ENCODE measurements around the gene TBC1D14.

DNA sequence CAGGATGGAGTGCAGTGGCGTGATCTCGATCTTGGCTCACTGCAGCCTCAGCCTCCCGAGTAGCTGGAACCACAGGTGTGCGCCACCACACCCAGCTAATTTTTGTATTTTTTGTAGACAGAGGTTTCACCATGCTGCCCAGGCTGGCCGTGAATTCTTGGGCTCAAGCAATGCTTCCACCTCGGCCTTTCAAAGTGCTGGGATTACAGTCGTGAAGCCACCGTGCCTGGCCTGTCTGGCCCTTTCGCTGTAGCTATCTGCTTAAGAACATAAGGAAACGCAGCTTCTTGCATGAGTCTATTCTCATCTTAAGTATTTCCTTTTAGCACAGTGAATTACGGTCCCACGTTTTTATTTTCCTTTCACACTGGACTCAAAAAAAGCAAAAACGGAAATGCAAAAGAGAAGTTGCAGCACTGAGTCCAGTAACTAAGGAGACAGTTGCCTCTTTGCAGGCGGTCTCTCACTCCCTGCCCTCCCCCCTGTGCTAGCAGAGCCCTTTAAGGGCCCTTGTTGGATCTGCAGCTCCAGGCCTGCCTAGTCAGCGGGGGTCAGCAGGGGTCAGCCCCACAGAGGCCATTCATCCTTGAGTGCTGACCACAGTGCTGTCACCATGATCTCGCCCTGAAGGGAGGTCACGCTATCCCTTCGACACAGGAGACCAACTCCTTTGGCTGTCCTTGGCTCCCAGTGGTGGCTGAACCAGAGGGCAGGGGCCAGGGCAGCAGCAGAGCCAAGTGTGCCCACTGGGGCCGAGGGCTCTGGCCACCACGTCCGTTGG lies 21.8 kb upstream of the TBC1D14 start:
- TF ChIP-seq ZNF8 (CRISPR knock-in tag; IDR thresholded peaks at IDR 0.05) = no peak
- no peak for TF ChIP-seq PATZ1 (CRISPR knock-in tag; IDR thresholded peaks at IDR 0.05; ENCODE audit: borderline replicate concordance)
- TF ChIP-seq ARNTL (CRISPR knock-in tag; IDR thresholded peaks at IDR 0.05; ENCODE audit: borderline replicate concordance, low read depth) = no peak
- TF ChIP-seq, protein P1, sequence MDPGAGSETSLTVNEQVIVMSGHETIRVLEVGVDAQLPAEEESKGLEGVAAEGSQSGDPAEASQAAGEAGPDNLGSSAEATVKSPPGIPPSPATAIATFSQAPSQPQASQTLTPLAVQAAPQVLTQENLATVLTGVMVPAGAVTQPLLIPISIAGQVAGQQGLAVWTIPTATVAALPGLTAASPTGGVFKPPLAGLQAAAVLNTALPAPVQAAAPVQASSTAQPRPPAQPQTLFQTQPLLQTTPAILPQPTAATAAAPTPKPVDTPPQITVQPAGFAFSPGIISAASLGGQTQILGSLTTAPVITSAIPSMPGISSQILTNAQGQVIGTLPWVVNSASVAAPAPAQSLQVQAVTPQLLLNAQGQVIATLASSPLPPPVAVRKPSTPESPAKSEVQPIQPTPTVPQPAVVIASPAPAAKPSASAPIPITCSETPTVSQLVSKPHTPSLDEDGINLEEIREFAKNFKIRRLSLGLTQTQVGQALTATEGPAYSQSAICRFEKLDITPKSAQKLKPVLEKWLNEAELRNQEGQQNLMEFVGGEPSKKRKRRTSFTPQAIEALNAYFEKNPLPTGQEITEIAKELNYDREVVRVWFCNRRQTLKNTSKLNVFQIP (CRISPR knock-in tag; IDR thresholded peaks at IDR 0.05; ENCODE audit: borderline replicate concordance, low read depth) = no peak
- TF ChIP-seq RARB (CRISPR knock-in tag; IDR thresholded peaks at IDR 0.05) = no peak
- no peak for TF ChIP-seq ZFP3 (CRISPR knock-in tag; IDR thresholded peaks at IDR 0.05)
- no peak for TF ChIP-seq TCF4 (CRISPR knock-in tag; IDR thresholded peaks at IDR 0.05; ENCODE audit: borderline replicate concordance)
- TF ChIP-seq ZC3H10 (CRISPR knock-in tag; IDR thresholded peaks at IDR 0.05) = no peak
- TF ChIP-seq ZNF70 (CRISPR knock-in tag; IDR thresholded peaks at IDR 0.05) = no peak
- TF ChIP-seq, protein P2, sequence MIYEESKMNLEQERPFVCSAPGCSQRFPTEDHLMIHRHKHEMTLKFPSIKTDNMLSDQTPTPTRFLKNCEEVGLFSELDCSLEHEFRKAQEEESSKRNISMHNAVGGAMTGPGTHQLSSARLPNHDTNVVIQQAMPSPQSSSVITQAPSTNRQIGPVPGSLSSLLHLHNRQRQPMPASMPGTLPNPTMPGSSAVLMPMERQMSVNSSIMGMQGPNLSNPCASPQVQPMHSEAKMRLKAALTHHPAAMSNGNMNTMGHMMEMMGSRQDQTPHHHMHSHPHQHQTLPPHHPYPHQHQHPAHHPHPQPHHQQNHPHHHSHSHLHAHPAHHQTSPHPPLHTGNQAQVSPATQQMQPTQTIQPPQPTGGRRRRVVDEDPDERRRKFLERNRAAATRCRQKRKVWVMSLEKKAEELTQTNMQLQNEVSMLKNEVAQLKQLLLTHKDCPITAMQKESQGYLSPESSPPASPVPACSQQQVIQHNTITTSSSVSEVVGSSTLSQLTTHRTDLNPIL (CRISPR knock-in tag; IDR thresholded peaks at IDR 0.05; ENCODE audit: low read depth) = no peak
- TF ChIP-seq ZFP30 (CRISPR knock-in tag; IDR thresholded peaks at IDR 0.05) = no peak
